Stimulated activated CD4-positive, alpha-beta T cell treated with anti-CD3 and anti-CD28 coated beads, Interleukin-15, amount 100 ng/mL, for 1 hour (primary cell): ENCODE data around the gene MEIOSIN.
"Not testable (repeated sequence)": the region's sequence is repeated elsewhere in the genome, so short reads cannot be mapped to it uniquely, and the experiment has no call there.

Source experiments
- DNase-seq, 2 donors: peaks; one replicate each; pipeline ENCODE4 v3.0.0-alpha.2; 2020; ENCODE audit warnings: low read depth in 1 of 2, low spot score in 1 of 2

Gene MEIOSIN, protein sequence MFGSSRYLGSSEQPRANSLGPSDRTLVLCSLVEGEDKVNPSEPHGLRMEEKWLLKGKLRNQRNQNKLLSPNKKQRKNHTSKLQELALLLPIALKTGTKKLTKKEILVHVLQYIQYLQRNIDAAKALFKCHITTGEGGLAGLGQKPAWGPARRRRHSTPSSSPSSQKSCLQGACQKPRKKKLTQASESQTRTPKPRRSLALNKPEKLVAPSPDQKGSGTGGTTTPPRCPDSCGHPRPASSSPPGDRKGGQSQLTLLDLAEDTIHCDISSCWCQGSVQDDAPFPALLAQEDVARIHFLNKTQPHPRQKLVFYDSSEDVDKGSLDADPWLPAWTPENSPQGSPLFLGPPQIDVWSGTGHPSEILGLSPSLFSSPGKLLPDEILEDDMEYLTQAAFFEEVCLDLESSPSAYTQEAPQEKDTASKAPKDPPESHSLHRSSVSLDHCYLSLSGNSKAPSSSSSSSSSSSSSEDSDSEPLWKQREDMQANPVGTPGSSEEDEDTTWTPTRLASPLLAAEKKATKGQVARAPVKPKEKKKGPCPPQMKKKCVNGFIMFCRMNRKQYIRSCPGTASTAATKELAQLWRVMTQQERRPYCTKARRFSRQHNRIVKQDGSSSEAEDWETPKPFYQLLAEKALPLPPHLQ

DNA sequence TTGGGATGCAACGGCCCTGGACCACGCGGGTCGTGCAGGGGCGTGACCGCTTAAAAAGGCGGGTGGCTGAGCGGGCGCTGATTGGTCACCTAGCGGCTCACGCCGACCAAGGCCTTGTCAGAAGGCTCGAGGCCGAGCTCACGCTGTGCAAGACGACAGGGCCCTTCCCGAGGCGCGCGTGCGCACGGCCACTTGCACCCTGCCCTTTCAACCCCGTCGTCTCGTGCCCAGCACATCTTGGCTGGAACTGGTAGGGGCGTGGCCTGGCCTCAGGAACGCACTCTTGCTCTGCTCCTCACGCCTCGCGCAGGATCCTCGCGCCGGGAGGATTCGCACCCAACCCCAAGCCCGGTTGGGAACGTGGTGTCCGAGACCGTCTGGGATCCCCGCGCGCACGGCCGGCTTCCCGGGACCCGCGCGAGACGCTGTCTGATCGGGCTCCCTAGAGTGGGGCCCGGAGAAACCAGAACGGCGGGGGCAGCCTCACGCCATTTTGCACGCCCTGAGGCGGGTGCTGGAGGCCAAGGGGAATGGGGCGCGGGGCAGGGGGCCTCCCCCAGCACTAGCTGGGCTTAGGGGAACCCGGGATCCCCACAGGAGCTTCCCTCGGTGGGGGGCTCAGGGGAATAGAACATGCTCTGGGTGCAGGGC lies at the start of gene MEIOSIN:
MEIOSIN (plus strand) TSS at position 280 of the 651 bp plus-strand sequence. CDS start 1,938 bp downstream, outside the sequence.
- no peak for DNase-seq

DNA sequence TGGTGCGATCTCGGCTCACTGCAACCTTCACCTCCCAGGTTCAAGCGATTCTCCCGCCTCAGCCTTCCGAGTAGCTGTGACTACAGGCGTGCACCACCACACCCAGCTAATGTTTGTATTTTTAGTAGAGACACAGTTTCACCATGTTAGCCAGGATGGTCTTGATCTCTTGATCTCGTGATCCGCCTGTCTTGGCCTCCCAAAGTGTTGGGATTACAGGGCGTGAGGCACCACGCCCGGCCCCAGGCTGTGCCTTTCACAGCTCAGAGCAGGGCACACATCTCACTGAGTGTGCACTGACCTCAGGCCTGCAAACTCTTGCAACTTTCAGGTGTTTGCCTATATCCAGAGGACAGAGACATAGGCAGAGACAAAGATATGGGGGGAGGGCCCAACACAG lies 48.2 kb upstream of the MEIOSIN start:
- DNase-seq, result not testable (repeated sequence)

DNA sequence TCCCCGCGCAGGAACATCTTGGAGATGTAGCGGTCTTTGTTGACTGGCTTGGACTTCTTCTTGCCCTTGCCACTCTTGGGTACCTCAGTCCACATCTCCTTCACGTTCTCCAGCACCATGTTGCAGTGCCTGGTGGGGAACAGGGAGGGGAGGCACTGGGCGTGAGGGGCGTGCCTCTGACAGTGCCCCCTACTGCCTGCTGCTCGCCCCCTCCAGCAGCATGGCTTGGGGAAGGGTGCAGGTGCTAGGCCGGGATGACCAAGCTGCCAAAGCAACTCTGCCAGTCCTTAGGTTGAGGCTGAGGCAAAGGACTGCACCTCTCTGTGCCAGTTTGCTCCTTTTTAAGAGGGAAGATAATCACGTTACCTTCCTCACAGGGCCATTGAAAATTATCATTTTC lies 45.6 kb upstream of the MEIOSIN start:
- DNase-seq, result no peak

DNA sequence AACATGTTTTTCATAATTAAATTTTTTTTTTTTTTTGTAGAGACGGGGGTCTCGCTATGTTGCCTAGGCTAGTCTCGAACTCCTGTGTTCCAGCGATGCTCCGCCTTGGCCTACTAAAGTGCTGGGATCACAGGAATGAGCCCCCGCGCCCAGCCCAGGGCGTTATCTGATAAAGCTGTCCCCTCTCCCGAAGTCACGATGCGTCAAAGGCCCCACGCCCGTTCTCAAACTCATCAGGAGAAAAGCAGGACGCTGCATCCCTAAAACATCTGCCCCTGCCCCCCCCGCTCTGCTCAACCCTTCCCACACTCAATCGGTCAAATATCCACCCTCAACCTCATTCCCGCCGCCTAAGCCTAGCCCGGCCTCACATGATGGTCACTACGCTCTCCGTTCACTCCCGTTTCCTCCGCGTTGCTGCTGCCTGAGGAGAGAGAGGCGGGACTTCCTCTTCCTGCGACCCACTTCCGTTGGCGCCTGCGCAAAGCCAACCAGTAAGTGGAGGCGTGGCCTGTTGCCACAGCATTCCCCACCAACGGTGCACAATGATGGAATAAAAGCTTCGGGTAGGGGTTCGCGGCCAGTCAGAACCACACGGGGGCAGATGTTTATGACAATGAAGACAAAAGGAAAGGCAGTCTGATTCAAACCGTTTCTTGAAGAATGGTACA lies 41.6 kb upstream of the MEIOSIN start, which contains the start of gene SNRPD2:
SNRPD2 (minus strand) TSS at position 438 of the 671 bp plus-strand sequence; CDS start at position 373, 65 bp downstream.
- peak; percentile 84 to 87 for DNase-seq

DNA sequence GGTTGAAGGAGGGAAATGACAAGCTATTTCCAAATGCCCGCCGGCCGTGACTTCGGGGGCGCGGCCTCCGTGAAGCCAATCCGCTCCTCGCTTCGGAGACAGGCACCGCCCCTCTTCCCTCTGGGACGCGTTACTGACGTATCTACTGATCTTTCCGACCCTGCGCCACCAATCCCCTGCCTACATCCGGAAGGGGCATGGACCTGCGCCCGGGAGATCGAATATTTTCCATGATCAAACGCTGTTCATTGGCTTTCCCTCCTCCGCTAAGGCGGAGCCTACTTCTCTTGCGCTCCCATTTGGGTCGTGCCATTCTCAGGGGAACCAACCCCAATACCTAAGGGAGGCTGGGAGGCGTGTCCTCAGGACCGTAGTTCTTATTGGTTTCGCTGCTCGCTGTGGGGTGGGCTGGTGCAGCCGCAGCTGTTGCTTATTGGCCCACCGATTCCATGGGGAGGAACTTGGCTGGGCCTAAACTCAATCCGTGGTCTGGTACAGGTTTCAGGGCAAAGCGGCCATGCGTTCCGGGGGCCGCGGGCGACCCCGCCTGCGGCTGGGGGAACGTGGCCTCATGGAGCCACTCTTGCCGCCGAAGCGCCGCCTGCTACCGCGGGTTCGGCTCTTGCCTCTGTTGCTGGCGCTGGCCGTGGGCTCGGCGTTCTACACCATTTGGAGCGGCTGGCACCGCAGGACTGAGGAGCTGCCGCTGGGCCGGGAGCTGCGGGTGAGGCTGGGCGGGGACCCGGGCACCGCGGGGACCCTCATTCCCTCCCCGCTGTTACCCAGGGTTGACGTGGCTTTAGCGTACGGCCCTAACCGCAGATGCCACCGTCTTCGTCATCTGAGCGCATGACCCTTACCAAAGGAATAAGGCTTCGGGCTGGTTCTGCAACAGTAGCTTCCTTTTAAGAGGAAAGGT lies 40.8 kb upstream of the MEIOSIN start, which contains the start of gene QPCTL:
QPCTL (plus strand) TSS at position 480 of the 919 bp plus-strand sequence; CDS start at position 518, 38 bp downstream.
- peak; percentile 89 to 94 for DNase-seq

DNA sequence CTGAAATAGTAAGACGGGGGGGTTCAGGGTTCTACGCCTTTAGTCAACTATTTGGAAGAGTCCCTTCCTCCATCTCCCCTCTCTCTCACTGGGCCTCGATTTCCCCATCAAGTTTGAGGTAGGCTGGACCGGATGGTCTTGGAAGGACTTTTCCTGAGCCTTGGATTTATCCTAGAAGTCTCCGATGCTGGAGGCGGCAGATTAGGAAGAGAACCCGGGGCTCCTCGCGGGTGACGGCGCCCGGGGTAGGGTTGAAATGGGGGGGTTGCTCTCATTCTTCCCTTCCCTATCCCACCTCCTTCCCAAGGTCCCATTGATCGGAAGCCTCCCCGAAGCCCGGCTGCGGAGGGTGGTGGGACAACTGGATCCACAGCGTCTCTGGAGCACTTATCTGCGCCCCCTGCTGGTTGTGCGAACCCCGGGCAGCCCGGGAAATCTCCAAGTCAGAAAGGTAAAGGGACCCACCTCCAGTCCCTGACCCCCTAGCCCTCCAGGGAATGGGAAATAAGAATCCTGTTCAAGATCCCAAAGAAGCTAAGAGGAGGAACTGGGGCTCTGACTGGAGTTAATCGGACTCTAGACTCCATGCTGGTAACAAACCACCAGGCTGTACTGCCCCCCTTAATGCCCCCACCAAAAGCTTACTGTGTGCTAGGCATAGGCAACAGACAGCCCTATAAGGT lies 40.0 kb upstream of the MEIOSIN start:
- peak; percentile 57 to 70 for DNase-seq

DNA sequence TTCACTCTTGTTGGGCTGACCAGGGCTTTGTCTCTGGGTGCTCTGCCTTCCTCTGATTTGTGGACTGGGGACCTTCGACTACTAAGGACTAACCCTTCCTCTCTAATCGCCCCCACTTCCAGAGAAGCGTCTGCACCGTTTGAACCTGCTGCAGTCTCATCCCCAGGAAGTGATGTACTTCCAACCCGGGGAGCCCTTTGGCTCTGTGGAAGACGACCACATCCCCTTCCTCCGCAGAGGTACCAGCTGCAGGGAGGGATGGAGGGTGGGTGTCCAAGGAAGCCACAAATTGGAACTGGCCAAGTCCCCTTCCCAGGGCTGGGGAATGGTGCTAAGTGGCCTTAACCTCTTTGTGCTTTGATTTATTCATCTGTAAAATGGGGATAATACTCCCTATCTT lies 31.6 kb upstream of the MEIOSIN start:
- DNase-seq, result no peak

DNA sequence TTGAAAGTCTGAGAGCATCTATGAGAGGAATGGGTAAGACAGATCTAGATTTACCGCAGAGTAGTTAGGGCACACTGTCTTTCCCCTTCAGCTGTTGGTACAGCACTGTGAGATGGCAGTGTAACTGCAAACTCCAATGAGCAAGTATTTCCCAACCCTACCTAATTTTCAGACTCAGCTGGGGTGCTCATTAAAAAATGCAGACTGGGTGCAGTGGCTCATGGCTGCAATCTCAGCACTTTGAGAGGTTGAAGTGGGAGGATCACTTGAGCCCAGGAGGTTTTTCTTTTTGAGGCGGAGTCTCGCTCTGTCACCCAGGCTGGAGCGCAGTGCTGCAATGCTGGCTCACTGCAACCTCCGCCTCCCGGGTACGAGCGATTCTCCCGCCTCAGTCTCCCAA lies 28.1 kb upstream of the MEIOSIN start:
- DNase-seq, result no peak

DNA sequence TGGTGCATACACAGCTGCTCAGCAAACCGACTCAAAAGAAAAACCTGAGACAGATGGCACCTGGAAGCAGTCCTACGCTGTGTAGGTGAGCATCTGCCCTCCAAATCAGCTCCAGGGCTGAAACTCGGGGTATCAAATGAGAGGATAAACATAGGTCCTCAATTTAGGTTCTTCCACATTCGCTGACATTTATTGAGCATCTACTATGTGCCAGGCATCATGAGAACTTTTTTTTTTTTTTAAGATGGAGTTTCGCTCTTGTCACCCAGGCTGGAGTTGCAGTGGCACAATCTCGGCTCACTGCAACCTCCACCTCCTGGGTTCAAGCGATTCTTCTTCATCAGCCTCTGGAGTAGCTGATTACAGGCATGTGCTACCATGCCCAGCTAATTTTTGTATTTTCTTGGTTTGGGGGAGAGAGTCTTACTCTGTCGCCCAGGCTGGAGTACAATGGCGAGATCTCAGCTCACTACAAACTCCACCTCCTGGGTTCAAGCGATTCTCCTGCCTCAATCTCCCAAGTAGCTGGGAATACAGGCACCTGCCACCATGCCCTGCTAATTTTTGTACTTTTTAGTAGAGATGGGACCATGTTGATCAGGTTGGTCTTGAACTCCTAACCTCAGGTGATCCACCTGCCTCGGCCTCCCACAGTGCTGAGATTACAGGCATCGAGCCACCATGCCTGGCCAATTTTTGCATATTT lies 27.4 kb upstream of the MEIOSIN start:
- no peak for DNase-seq

DNA sequence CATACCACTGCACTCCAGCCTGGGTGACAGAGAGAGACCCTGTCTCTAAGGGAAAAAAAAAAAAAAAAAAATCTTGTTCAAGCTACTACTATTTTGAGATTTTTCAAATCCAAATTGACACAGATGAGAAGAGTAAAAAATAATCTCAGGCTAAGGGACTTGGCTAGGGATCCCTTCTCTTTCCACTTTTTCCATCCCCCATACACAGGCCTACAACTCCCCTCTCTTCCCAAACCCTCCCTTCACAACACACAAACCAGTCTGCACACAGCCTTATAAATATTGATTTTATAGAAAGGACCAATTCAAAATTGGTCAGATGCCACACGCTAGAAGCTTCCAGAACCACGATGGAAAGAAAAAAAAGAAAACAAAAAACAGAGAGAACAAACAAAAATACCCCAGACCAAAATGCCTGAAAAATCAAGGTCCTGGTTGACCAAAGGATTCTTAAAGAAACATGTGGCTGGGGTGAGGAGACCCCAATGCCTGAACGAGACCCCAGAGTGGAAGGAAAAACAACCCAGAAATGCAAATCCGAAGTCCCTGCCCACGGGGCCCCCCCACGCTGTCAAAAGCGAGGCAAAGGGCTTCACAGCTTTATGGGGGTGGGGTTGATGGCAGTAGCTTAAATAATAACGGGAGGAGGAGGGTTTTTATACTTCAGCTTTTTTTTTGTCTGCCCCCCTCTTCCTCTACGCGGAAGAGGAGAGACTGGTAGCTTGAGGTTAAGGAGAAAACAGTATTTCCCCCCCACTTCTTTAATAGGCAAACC lies 22.7 kb upstream of the MEIOSIN start:
- no peak for DNase-seq

DNA sequence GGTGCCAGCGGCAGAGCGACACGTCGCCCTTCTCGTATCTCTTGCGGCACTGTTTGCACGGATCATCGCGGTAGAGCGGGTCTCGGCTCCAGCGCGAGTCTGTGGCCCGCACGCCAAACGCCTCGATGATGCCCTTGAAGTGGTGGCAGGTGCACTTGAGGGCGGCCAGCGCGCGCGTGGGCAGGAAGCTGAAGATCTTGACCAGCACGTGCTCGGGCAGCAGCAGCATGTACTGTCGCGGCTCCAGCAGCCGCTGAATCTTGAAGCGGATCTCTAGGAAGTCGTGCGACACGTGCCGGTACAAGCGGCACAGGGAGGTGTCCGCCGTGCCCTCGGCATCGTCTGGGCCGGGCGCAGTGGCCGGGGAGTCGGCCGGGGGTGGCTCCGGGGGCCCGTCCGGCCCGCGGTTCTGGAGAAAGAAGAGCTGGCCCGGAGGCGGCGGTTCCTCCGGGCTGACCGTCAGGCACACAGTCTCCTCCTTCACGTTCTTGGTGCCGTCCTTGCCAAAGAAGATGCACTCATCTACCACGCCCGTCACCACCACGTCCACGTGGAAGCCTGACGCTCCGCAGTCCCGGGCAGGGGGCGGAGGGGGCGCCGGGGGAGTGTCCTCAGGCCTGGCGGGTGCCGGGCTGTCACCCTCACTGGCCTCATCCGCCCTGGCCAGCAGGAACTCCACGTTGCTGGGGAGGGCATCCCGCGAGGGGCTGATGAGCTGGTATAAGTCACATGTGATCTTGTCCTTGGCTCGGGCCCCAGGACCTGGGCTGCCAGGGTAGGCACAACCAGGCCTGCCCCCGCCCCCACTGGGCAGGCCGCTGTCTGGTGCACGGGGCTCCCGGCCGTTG lies 21.2 kb upstream of the MEIOSIN start:
- no peak for DNase-seq

DNA sequence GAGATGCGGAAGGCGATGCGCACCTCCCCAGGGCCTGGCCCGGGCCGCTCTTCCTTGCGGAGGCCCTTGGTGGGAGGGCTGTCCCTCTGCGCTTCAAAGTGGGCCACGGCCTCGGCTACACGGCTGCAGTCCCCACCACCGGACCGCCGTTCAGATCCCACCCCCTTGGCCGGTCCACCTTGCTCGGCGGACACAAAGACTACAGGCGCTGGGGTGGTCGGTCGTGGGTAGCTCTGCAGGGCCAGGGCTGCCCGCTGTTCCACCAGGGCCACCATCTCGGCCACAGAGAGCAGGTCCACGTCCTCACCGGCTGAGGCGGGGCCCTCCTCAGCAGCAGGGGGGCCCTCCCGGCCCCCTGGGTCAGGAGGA lies 20.6 kb upstream of the MEIOSIN start:
- DNase-seq, result no peak

DNA sequence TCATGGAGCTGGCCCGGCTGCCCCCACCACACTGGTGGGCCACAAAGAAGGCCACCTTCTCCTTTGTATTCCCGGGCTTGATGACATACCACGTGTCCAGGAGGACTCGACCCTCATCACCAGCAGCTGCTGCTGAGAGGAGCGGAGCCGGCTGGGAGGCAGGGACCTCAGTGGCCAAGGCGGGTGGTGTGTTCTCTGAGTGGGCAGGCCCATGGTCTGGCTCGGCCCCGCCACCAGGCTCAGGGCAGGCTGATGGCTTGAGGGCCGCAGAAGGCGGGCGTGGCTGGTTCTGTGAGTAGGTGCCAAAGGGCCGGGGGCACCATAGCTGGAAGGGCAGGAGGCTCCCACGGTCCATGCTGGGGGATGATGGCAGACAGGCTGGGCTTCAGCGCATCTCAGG lies 20.1 kb upstream of the MEIOSIN start:
- DNase-seq, result no peak

DNA sequence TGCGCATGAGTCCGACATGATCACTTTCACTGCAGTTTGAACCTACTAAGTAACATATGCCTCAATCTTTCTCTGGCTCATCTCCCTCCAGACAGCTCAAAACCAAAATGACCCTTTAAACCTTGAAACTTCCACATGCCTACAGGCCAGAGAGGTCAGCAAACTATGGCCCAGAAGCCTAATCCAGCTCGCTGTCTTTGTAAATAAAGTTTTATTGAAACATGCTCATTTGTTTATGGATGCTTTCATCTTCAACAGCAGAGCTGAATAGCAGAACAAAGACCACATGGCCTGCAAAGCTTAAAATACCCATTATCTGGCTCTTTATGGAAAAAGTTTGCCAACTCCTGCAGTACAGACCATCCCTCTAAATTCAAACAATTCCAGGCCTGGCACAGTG lies 18.1 kb upstream of the MEIOSIN start:
- DNase-seq, result no peak

DNA sequence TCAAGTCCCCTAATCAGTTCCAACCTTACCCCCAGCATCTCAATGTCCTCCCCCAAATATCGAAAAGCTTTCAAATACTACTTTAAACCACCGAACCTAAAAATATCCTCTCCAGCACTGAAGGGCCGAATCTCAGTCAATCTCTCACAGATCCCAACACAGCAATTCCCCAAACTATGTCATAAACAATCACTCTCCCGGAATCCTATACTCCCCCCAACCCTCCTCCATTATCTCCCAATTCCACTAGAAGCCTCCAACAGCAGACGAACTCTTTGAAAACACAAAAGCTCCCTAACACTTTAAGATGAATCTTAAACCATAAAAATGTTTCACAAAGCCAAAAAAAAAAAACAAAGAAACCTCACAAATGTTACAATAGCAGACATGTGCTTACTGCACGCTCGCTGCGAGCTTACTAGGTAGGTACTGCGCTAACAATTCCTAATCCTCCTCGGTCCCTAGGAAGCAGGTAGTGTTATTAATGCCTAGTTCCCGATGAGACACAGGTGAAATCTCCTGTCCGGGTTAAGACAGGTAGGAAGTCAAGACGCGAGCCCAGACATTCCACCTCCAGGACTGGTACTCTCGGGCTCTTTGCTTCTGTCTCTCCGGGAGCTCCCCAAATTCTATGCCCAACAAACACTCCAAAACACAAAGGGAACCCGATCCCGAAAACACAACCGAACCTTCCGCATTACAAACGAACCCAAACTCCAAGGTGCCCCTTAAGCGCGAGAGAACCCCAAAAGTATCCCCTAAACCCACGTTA lies 16.7 kb upstream of the MEIOSIN start:
- DNase-seq, result peak in 1 of 2 donors; percentile 14

DNA sequence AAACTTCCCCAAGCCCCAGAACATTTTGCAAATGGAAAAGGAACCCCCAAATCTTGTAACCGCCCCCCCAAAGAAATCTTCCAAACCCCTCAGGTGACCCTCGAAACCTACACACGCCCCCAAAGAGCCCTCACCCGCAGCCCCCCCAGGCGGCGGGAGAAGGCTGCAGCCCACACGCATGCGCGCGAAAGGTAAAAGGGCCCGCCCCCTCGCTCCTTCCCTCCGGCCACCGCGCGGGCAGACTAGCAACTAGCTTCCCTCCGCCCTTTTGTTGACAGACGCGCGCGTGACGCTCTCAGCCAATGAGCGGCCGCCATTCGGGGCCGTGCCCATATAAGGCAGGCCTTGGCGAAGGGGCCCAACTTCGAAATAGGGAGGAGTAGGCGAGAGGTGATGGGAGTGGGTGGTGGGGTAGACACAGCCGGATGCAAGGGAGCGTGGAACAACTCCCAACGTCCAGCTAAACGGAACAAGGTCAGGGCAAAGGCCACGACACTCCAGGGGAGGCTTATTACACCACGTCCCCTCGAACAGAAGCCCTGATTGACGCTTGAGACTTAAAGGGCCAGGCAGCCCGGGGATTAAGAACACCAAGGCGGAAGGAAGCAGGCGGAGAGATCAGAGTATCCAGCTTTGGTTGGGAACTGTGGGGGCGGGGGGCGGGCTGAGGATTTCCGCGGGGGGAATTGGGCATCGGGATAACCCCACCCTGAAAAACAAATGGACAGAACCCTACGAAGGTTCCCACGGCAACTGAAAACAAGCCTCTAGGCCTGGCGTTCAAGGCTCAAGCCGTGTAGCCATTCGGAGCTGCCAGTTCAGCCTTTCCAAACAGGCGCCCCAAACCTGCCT lies 15.9 kb upstream of the MEIOSIN start:
- peak; percentile 92 to 95 for DNase-seq
